Keratinocyte (primary cell): ENCODE data around the gene OTUD7B. TPM values are rescaled to one million over a fixed set of nuclear protein-coding genes. Genes with fewer than 3 reads are reported as not detected.

Source experiments
- DNase-seq: peaks from one replicate; pipeline ENCODE4 v3.0.0-alpha.2; 2011; ENCODE audit warnings: low read depth, missing footprints, low spot score
- FAIRE-seq: peaks from 2 replicates; lab custom pipeline; 2011; peaks lifted over from hg19 to GRCh38; lab: Jason Lieb, UNC
- H2AFZ ChIP-seq: 2 replicates; pipeline ENCODE4 v1.6.0; 2012; ENCODE audit warnings: low read length, control low read depth, inconsistent platforms; ENCODE audit not compliant: control insufficient read depth
- H3K27ac ChIP-seq: 2 replicates; pipeline ENCODE4 v1.5.1; 2011; ENCODE audit warnings: low read length; ENCODE audit not compliant: control insufficient read depth, insufficient read depth
- H3K27me3 ChIP-seq: 3 replicates; pipeline ENCODE4 v1.6.0; 2011; ENCODE audit warnings: low read length; ENCODE audit not compliant: control insufficient read depth, insufficient read depth; ENCODE audit errors: extremely low read depth
- H3K36me3 ChIP-seq, 2 experiments: 2 replicates in 1 of 2; 3 replicates in 1 of 2; pipeline ENCODE4 v1.5.1; 2011; ENCODE audit warnings: low read length in 2 of 2, mild to moderate bottlenecking in 1 of 2; ENCODE audit not compliant: control insufficient read depth in 2 of 2, insufficient read depth in 2 of 2; ENCODE audit errors: extremely low read depth in 1 of 2
- H3K4me1 ChIP-seq: 3 replicates; pipeline ENCODE4 v1.5.1; 2011; ENCODE audit warnings: low read length; ENCODE audit not compliant: control insufficient read depth, insufficient read depth; ENCODE audit errors: extremely low read depth
- H3K4me2 ChIP-seq: 3 replicates; pipeline ENCODE4 v1.6.0; 2011; ENCODE audit warnings: low read depth, low read length; ENCODE audit not compliant: control insufficient read depth, insufficient read depth; ENCODE audit errors: extremely low read depth
- H3K4me3 ChIP-seq, 3 experiments: fragments of 200-600 bp in 1 of 3; sonication (generic) in 1 of 3; 2 replicates in 2 of 3; 3 replicates in 1 of 3; pipeline ENCODE4 v1.5.1; 2011 to 2016; ENCODE audit warnings: low read length in 3 of 3, mild to moderate bottlenecking in 3 of 3, control low read depth in 2 of 3, inconsistent platforms in 1 of 3, low read depth in 1 of 3, mixed read lengths in 1 of 3, mixed run types in 1 of 3, moderate library complexity in 1 of 3; ENCODE audit not compliant: control insufficient read depth in 2 of 3, insufficient read depth in 2 of 3; ENCODE audit errors: extremely low read depth in 1 of 3
- H3K79me2 ChIP-seq: 2 replicates; pipeline ENCODE4 v1.6.0; 2012; ENCODE audit warnings: low read length; ENCODE audit not compliant: control insufficient read depth, insufficient read depth
- H3K9ac ChIP-seq: 3 replicates; pipeline ENCODE4 v1.6.0; 2011; ENCODE audit warnings: low read length; ENCODE audit not compliant: control insufficient read depth, insufficient read depth; ENCODE audit errors: extremely low read depth
- H3K9me1 ChIP-seq: 3 replicates; pipeline ENCODE4 v1.6.0; 2011; ENCODE audit warnings: low read length; ENCODE audit not compliant: control insufficient read depth, insufficient read depth; ENCODE audit errors: extremely low read depth
- H3K9me3 ChIP-seq: 2 replicates; pipeline ENCODE4 v1.5.1; 2012; ENCODE audit warnings: low read depth, low read length; ENCODE audit not compliant: control insufficient read depth
- H4K20me1 ChIP-seq: 3 replicates; pipeline ENCODE4 v1.6.0; 2011; ENCODE audit warnings: low read length; ENCODE audit not compliant: control insufficient read depth, insufficient read depth; ENCODE audit errors: extremely low read depth
- EZH2 ChIP-seq: IDR thresholded peaks from one replicate; pipeline ENCODE4 v1.6.1; 2012; ENCODE audit warnings: inconsistent platforms, mild to moderate bottlenecking, low read length, moderate library complexity
- dilution Hi-C: fragments of 300-500 bp; cut with MboI; formaldehyde crosslinking; loops from one replicate; pipeline ENCODE4 v1.7.0; 2020; ENCODE audit warnings: low sequenced_read_pairs; ENCODE audit not compliant: extremely low pct_ligation_motif_present
- polyA minus RNA-seq, 3 experiments: library from RNA; depleted of rRNA, polyadenylated mRNA; stranded (reverse); fragments of >200 nt; gene quantifications; 1 replicate in 1 of 3; 2 replicates in 1 of 3; 3 replicates in 1 of 3; pipeline ENCODE4 v1.2.3, GENCODE V29; 2011
- polyA plus RNA-seq, 5 experiments: library from polyadenylated mRNA; depleted of rRNA in 3 of 5; stranded (reverse) in 3 of 5; stranded (forward) in 1 of 5; unstranded in 1 of 5; fragments of >200 nt; gene quantifications; 1 replicate in 1 of 5; 2 replicates in 3 of 5; 3 replicates in 1 of 5; pipeline versions ENCODE4 v1.2.1 to v1.2.3, GENCODE V29; 2011 to 2012; ENCODE audit warnings: missing spikeins in 2 of 5, low read depth in 1 of 5, low replicate concordance in 1 of 5
- TF ChIP-seq, protein P1 (sequence below), 3 experiments: IDR thresholded peaks in 1 of 3; conservative IDR thresholded peaks in 1 of 3; optimal IDR thresholded peaks in 1 of 3; 2 replicates in 2 of 3; 3 replicates in 1 of 3; pipeline versions ENCODE3 to v1.5.1; 2011; ENCODE audit warnings: low read length in 3 of 3, mild to moderate bottlenecking in 3 of 3, moderate library complexity in 2 of 3, control low read depth in 1 of 3, inconsistent platforms in 1 of 3; ENCODE audit not compliant: insufficient read depth in 2 of 3; ENCODE audit errors: extremely low read depth in 1 of 3

The OTUD7B gene
- polyA plus RNA-seq (6.5 to 8.9 TPM (median 8.7 TPM) in 3 replicates), polyA minus RNA-seq (15.9 to 26.0 TPM (median 18.1 TPM) in 3 replicates)
- polyA plus RNA-seq (2011; ENCODE audit: low read depth) = 5.1 TPM
- 6.1 and 7.7 TPM in 2 replicates for polyA plus RNA-seq (2011; cell fraction: cytosol; rRNA removed)
- 14.6 and 16.0 TPM in 2 replicates for polyA plus RNA-seq (2011; cell fraction: nucleus; rRNA removed)
- 6.0 and 9.7 TPM in 2 replicates for polyA plus RNA-seq (2012; ENCODE audit: low replicate concordance)
- 6.5 TPM for polyA minus RNA-seq (2011; cell fraction: cytosol; rRNA and poly(A)+ RNA removed)
- 8.7 and 21.0 TPM in 2 replicates for polyA minus RNA-seq (2011; cell fraction: nucleus; rRNA and poly(A)+ RNA removed)

DNA sequence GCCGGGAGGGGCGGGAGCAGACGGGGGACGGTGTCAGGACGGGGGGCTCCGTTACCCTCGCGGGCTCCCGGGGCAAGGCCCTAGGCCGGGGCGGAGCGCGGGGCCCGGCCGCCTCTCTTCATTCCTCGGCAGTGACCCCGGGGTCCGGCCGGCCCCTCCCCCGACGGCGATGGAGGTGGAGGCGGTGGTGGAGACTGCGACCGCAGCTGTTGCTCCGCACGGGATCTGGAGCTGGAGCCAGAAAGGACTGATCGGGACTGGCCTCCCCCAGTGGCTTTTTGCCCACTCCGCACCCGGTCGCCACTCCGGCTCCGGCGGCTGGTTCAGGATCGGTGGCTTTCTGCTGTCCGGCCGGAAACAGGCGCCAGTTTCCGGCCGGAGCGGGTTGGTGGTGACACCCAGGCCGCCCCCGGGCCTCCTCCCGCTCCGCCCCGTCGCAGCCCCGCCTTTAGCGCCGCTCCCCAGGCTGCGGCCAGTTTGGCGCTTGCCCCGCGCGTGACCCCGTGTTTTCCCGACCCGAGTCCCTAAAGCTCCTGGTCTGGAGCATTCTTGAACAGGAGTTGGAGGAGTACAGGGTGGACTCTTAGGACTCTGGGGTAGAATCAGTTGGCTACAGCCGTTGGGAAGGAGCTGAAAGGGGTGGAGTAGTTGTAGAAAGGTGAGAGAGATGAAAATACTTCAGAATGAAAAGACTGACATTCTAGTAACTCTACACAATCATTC, at the start of gene OTUD7B:
TSS of gene OTUD7B (minus strand) at position 334 of the 723 bp plus-strand sequence. CDS start 33,216 bp downstream, outside the sequence.
- TF ChIP-seq, protein P1, sequence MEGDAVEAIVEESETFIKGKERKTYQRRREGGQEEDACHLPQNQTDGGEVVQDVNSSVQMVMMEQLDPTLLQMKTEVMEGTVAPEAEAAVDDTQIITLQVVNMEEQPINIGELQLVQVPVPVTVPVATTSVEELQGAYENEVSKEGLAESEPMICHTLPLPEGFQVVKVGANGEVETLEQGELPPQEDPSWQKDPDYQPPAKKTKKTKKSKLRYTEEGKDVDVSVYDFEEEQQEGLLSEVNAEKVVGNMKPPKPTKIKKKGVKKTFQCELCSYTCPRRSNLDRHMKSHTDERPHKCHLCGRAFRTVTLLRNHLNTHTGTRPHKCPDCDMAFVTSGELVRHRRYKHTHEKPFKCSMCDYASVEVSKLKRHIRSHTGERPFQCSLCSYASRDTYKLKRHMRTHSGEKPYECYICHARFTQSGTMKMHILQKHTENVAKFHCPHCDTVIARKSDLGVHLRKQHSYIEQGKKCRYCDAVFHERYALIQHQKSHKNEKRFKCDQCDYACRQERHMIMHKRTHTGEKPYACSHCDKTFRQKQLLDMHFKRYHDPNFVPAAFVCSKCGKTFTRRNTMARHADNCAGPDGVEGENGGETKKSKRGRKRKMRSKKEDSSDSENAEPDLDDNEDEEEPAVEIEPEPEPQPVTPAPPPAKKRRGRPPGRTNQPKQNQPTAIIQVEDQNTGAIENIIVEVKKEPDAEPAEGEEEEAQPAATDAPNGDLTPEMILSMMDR (optimal IDR thresholded peaks at IDR 0.05 in 1 of 3, IDR thresholded peaks at IDR 0.05 in 1 of 3, conservative IDR thresholded peaks at IDR 0.05 in 1 of 3; ENCODE audit: extremely low read depth in 1 of 3, insufficient read depth in 2 of 3, low read length in 3 of 3) = no peak
- TF ChIP-seq EZH2 = no peak
- H4K20me1 ChIP-seq = peaks cover 2% of the 10 kb centered on the region
- no peak for FAIRE-seq
- peak within 1 kb of the TSS; percentile 90 for H3K4me2 ChIP-seq
- H3K27me3 ChIP-seq = no peaks in the 10 kb centered on the region
- H2AFZ ChIP-seq = peak within 1 kb of the TSS; percentile 89
- peaks cover 28% of the 10 kb centered on the region for H3K4me1 ChIP-seq
- peak within 1 kb of the TSS; percentile 98 for H3K27ac ChIP-seq
- H3K79me2 ChIP-seq = peaks cover 39% of the 10 kb centered on the region
- peaks cover 2 to 3% of the 10 kb centered on the region in 2 experiments for H3K36me3 ChIP-seq
- H3K9me3 ChIP-seq = no peaks in the 10 kb centered on the region
- peak within 1 kb of the TSS; percentile 88 to 98 (median 95) for H3K4me3 ChIP-seq
- no peaks in the 10 kb centered on the region for H3K9me1 ChIP-seq
- dilution Hi-C loops = no loop called here
- DNase-seq = no peak
- H3K9ac ChIP-seq = peak within 1 kb of the TSS; percentile 98

DNA sequence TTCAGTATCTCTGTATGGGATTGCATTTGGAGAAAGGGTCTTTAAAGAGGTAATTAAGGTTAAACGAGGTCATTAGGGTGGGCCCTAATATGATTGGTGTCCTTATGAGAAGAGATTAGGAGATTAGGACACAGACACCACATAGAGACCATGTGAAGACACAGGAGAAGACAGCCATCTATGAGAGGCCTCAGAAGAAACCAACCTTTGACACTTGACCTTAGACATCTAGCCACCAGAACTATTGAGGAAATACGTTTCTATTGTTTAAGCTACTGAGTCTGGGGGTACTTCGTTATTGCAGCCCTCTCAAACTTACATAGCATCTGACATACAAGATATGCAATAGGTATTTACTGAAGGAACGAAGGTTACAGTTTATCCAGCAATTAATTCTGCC, 49.7 kb upstream of the OTUD7B start:
- no peak overlapping the region for H3K4me3 ChIP-seq
- DNase-seq = no peak
- no peaks in the 10 kb centered on the region for H3K79me2 ChIP-seq
- H3K4me1 ChIP-seq = peaks cover 11% of the 10 kb centered on the region
- H3K9ac ChIP-seq = no peak overlapping the region
- TF ChIP-seq, protein P1 (optimal IDR thresholded peaks at IDR 0.05 in 1 of 3, IDR thresholded peaks at IDR 0.05 in 1 of 3, conservative IDR thresholded peaks at IDR 0.05 in 1 of 3; ENCODE audit: extremely low read depth in 1 of 3, insufficient read depth in 2 of 3, low read length in 3 of 3) = no peak
- TF ChIP-seq EZH2 = no peak
- dilution Hi-C loops = no loop called here
- no peak overlapping the region for H2AFZ ChIP-seq
- no peaks in the 10 kb centered on the region for H3K36me3 ChIP-seq
- no peaks in the 10 kb centered on the region for H3K9me3 ChIP-seq
- H3K27ac ChIP-seq = no peak overlapping the region
- no peaks in the 10 kb centered on the region for H3K27me3 ChIP-seq
- no peak overlapping the region for H3K4me2 ChIP-seq
- no peaks in the 10 kb centered on the region for H4K20me1 ChIP-seq
- H3K9me1 ChIP-seq = peaks cover 2% of the 10 kb centered on the region
- no peak for FAIRE-seq
